ENCODE measurements around the gene CD82.

GRCh38 chr11:44659641-44660040, 94.2 kb downstream of the CD82 start:
- no peak for TF ChIP-seq CTCF (IDR thresholded peaks at IDR 0.05)
- no peak for TF ChIP-seq POLR2A (IDR thresholded peaks at IDR 0.05)
